RCC 7860 (cell line): ENCODE data around the gene MEGF10.

Experiments used
- DNase-seq: peaks from one replicate; pipeline ENCODE4 v3.0.0-alpha.2; 2015; ENCODE audit warnings: low spot score
- FAIRE-seq: peaks from 2 replicates; lab custom pipeline; 2012; peaks lifted over from hg19 to GRCh38; lab: Jason Lieb, UNC

MEGF10 gene

GRCh38 chr5:127409246-127409917, 118.8 kb downstream of the MEGF10 start:
- DNase-seq = no peak
- no peak for FAIRE-seq

- no peak for FAIRE-seq
- DNase-seq = no peak
Measured at GRCh38 chr5:127409921-127410675, 119.5 kb downstream of the MEGF10 start.

GRCh38 chr5:127410959-127411358, 120.4 kb downstream of the MEGF10 start:
- DNase-seq (no peak), FAIRE-seq (no peak)

GRCh38 chr5:127411381-127411780, 120.8 kb downstream of the MEGF10 start:
- no peak for FAIRE-seq

GRCh38 chr5:127412698-127413097, 122.1 kb downstream of the MEGF10 start:
- DNase-seq (no peak), FAIRE-seq (no peak)

More at GRCh38 chr5:127411381-127411780, 120.8 kb downstream of the MEGF10 start:
- DNase-seq = no peak

- FAIRE-seq (no peak), DNase-seq (no peak)
Measured at GRCh38 chr5:127415034-127415433, 124.4 kb downstream of the MEGF10 start.

- FAIRE-seq = no peak
- DNase-seq = no peak
Measured at GRCh38 chr5:127416906-127417305, 126.3 kb downstream of the MEGF10 start.

- no peak for FAIRE-seq
- DNase-seq = no peak
Measured at GRCh38 chr5:127417528-127417927, 126.9 kb downstream of the MEGF10 start.

- FAIRE-seq = no peak
Measured at GRCh38 chr5:127418367-127418766, 127.8 kb downstream of the MEGF10 start.

GRCh38 chr5:127418974-127419682, 128.5 kb downstream of the MEGF10 start:
- no peak for FAIRE-seq

More at GRCh38 chr5:127418367-127418766, 127.8 kb downstream of the MEGF10 start:
- DNase-seq = no peak

GRCh38 chr5:127419683-127420257, 129.2 kb downstream of the MEGF10 start:
- DNase-seq (no peak), FAIRE-seq (no peak)

More at GRCh38 chr5:127418974-127419682, 128.5 kb downstream of the MEGF10 start:
- no peak for DNase-seq

- DNase-seq (no peak), FAIRE-seq (no peak)
Measured at GRCh38 chr5:127420758-127421157, 130.2 kb downstream of the MEGF10 start.

GRCh38 chr5:127421471-127421870, 130.9 kb downstream of the MEGF10 start:
- DNase-seq = no peak
- FAIRE-seq = no peak

- DNase-seq = no peak
- FAIRE-seq = no peak
Measured at GRCh38 chr5:127423173-127423798, 132.7 kb downstream of the MEGF10 start.

- FAIRE-seq (no peak), DNase-seq (no peak)
Measured at GRCh38 chr5:127425037-127425436, 134.4 kb downstream of the MEGF10 start.

GRCh38 chr5:127425868-127426267, 135.3 kb downstream of the MEGF10 start:
- FAIRE-seq = no peak
- no peak for DNase-seq

GRCh38 chr5:127426661-127427060, 136.1 kb downstream of the MEGF10 start:
- FAIRE-seq (no peak), DNase-seq (no peak)

- DNase-seq = no peak
- no peak for FAIRE-seq
Measured at GRCh38 chr5:127428276-127428675, 137.7 kb downstream of the MEGF10 start.

- no peak for FAIRE-seq
Measured at GRCh38 chr5:127428748-127429147, 138.2 kb downstream of the MEGF10 start.

GRCh38 chr5:127429928-127430327, 139.3 kb downstream of the MEGF10 start:
- DNase-seq = no peak
- no peak for FAIRE-seq

More at GRCh38 chr5:127428748-127429147, 138.2 kb downstream of the MEGF10 start:
- DNase-seq = no peak

- DNase-seq (no peak), FAIRE-seq (no peak)
Measured at GRCh38 chr5:127430627-127431026, 140.0 kb downstream of the MEGF10 start.
